ENCODE measurements around the gene ATAD3C.

DNA sequence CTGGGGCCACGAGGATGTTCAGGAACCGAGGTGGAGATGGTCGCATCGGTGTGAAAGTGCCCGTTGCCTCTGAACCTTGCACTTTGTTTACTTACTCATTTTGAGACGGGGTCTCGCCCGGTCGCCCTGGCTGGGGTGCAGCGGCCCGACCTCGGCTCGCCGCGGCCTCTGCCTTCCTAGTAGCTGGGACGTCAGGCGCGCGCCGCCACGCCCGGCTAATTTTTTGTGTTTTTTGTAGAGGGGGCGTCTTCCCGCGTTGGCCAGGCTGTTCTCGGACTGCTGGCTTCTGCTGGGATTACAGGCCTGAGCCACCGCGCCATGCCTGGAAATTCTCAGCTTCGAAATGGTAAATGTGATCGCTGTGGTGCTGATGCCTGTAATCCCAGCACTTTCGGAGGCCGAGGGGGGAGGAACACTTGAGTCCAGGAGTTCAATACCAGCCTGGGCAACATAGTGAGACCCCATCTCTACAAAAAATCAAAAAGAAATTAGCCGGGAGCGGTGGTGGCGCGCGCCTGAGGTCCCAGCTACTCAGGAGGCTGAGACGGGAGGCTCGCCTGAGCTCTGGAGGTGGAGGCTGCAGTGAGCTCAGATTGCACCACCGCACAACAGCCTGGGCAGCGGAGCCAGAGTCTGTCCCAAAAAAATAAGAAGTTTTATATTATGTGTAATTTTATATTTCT is 41.7 kb upstream of the ATAD3C start:
- TF ChIP-seq, protein P1, sequence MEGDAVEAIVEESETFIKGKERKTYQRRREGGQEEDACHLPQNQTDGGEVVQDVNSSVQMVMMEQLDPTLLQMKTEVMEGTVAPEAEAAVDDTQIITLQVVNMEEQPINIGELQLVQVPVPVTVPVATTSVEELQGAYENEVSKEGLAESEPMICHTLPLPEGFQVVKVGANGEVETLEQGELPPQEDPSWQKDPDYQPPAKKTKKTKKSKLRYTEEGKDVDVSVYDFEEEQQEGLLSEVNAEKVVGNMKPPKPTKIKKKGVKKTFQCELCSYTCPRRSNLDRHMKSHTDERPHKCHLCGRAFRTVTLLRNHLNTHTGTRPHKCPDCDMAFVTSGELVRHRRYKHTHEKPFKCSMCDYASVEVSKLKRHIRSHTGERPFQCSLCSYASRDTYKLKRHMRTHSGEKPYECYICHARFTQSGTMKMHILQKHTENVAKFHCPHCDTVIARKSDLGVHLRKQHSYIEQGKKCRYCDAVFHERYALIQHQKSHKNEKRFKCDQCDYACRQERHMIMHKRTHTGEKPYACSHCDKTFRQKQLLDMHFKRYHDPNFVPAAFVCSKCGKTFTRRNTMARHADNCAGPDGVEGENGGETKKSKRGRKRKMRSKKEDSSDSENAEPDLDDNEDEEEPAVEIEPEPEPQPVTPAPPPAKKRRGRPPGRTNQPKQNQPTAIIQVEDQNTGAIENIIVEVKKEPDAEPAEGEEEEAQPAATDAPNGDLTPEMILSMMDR (conservative IDR thresholded peaks at IDR 0.05 in 1 of 2, IDR thresholded peaks at IDR 0.05 in 1 of 2; ENCODE audit: low read depth in 1 of 2, low read length in 2 of 2), result no peak
- TF ChIP-seq EZH2 (IDR thresholded peaks at IDR 0.05; ENCODE audit: low read length, missing control alignments), result no peak
